Stimulated activated naive CD4-positive, alpha-beta T cell treated with Interleukin-2 at 50 U/mL for 16 hours (primary cell): Measurements from ENCODE around the gene PCARE.
"Not testable (repeated sequence)": the region's sequence is repeated elsewhere in the genome, so short reads cannot be mapped to it uniquely, and the experiment has no call there.

Experiments
- DNase-seq: peaks from one replicate; lab custom pipeline; 2025; lab: John Stamatoyannopoulos, UW

The PCARE gene

DNA sequence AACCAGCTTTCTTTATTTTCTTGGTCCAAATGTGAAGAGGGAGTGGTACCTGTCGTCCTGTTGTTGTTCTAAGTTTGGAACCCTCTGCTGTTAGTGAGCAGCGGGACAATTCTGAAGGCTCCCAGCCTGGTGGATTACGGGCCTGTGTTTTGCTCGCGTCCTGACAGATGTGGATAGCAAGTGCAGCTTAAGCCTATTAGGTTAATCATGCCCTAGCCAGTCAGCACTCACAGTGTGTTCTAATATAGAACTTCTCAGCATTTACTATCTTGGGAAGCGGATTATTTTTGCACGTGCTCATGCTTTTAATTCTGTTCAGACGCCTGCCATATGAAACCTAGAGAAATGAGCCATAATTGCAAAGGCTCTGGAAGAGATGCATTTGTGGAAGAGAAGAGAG lies at the start of gene PCARE:
TSS of gene PCARE (minus strand) at position 113 of the 400 bp plus-strand sequence. CDS start 262 bp downstream, outside the sequence.
- no peak for DNase-seq

DNA sequence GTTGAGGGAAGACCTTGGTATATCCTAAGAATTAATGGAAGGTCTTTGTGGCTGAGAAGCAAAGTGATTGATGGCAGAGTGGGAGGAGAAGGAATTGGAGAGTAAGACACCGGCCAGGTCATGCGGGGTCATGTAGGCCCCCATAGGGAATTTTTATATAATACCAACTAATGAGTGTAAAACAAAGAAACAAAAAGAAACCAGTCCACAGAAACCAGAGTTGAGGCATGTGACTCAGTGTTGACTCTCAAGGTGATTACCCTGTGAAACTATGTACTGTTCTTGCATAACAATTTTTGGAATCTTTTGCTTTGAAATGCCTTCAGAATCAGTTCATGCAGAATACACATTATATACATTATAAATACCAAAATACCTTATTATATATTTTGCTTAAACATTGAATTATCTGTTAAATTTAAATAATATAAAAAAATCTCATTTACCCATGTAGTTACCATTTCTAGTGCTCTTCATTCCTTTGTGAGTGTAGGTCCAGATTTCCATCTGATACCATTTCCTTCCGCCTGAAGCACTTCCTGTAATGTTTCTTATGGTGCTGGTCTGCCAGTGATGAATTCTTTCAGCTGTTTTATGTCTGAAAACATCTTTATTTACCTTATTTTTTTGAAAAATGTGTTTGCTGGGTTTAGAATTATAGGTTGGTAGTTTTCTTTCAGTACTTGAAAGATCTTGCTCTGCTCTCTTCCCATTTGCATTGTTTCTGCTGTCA lies 49.5 kb upstream of the PCARE start:
- peak; percentile 10 for DNase-seq

DNA sequence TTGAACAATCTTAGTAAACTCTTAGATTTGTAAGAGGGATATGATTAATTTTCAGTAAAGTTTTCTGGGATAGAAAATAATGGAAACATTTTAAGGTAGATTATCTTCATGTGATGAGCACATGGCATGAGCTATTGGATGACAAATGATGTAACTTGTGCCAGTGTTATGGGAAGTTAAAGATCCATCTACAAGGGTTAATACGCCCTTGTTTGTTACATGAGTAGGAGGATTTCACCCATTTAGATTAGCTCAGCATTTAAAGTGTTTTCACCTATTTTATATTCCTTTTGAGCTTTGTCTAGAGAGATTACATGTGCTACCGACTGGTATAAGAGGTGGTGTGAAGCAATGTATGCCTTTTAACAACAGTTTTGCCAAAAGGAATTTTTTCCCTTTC lies 46.5 kb upstream of the PCARE start:
- no peak for DNase-seq

DNA sequence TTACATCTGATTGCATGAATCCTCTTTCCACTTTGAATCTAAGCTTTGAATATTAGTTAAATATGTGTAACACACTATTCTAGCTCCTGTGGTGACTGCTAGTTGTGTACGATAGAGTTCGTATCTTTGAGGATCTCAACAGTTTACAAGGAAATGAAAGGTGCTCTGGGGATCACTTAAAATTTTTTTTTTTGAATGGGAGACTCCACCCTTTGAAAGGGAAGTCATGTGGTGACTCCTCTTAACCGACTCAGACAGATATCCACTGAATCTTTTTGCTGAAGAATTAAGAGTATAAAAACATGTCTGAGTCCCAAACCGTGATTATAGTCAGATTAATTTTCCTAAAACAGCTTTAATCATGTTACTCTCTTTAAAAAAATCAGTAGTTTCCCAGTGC lies 44.9 kb upstream of the PCARE start:
- DNase-seq = no peak

DNA sequence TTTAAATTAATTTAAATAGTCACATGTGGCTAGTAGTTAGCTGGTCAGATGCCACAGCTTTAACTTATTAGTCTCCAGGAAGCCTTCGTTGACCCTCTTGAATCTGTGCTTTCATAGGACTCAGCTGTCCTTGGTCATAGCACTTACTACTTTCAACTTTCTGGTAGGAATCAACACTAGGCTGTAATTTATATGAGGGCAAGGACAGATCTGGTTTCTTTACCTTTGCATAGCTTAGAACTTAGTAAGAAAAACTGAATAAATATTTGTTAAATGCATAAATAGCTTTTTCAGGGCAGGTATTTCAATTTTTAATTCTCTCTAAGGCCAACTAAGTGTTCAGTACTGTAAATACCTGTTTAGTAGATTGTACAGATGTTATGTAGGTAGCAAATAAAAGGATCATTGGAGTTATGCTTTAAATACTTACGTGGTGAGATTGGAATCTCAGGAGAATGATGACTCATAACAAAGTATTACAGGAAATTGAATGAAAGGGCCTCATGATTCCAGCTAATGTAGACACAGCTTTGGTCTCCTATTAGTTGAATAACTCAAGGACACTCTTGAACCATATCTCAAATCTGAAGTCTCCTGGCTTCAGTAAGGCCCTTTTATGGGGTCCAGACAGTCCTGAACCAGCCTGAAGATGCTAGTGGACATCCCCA lies 43.4 kb upstream of the PCARE start:
- DNase-seq = no peak

DNA sequence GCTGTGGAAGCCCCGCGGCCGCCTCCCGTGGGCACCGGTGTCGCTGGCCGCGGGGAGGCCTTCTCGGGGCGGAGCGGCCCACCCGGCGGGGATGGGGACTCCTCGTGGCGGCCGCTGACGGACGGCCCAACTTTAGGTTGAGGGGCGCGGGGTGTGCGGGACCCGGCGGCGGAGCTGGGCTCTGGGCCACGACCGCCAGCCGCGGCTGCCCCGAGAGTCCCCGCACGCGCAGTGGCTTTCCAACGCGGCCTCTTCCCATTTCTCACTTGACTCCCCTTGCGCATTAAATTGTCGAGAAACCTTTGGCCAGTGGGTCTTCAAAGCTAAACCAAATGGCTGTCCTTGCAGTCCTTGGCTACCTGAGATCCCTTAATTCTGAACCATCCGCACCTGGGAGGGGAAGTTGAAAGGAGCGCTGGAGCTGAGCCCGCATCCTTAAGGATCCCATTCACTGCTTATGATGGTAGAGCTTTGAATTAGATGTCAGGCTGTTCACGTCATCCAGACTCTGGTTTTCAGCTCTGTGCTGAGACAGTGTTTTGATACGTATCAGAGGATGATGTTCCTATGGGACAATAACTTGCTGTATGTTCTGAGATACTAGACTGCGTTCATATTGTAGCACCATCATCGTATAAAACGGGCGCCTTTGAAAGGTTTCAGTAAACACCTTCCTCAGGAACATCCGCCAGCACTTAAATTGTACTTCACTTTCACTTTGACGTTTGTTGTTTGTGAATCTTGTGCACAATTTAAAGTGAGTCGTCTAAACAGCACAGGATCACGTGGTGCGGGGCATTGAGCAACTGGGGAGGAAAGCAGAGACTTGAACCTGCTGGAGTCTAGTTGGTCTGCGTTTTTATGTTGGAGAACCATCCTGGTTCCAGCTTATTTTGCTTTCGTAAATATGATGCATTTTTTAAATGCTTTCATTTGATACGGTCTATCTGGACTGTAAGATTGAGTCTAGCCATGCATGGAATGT lies 41.8 kb upstream of the PCARE start:
- DNase-seq = peak; percentile 66

DNA sequence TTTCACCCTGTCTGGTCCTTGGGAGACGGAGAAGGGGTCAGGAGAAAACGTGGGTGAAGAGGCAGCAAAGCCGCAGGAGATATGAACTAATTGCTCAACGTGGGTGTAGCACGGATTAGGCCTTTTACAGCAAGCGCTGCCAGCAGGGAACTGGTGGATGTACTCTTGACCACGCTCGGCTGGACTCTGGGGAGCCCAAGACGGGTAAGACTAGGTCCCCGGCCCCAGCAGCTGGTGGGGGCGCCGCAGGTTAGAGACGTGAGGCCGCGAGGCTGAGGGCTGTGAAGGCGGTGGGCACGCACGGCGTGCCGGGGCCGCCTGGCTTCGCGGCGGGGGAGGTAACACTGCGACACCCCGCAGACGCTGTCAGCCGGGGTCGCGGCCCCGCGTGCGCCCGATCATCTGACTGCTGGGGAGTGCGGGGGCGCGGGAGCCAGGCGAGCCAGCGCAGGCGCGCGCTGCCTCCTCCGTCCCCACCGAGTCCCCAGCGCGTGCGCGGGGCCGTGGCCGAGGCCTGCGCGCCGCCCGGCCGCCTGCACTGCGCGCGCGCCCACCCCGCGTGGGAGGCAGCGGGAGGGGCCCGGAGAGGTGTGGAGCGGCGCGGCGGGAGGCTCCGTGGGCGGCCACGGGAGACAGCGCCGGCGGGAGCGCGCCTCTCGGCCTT lies 40.8 kb upstream of the PCARE start, which contains the start of gene CLIP4:
TSS of gene CLIP4 (plus strand) at position 470 of the 664 bp plus-strand sequence. CDS start 5,974 bp downstream, outside the sequence.
- DNase-seq = peak; percentile 71

DNA sequence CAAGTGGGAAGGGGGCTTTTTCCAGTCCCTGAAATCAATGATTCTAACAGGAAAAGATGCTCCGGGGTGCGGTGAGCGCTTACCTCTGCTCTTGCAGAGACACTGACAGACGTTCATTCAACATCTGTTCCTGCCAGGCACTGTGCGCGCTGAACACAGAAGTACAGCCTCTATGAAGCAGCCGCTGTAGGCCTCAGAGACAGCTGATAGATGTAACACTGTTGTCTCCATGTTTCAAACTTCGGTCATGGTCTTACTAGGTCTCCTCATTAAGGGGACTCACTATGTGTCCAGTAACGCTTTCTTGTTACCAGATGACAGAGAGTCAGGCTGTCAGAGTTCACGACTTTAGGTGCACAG lies 40.2 kb upstream of the PCARE start:
- no peak for DNase-seq

DNA sequence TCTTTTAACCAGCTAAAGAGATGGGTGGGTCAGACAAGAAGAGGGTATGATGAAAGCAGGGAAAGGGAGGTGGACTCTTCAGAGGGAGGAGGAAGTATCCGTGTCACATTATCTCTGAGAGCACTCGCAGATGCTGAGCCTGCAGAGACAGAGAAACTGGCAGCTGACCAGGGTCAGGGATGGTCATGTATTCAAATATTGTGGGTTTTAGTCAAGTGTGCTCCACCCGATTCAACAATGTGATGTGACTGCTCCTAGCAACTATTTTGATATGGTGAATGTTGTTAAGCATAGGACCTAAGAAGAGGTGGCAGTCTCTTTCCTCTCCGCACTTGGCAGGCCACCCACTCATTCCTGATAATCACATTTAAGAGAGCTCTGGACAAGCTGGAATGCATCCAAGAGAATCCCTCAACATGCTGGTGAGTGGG lies 39.6 kb upstream of the PCARE start:
- DNase-seq = no peak

DNA sequence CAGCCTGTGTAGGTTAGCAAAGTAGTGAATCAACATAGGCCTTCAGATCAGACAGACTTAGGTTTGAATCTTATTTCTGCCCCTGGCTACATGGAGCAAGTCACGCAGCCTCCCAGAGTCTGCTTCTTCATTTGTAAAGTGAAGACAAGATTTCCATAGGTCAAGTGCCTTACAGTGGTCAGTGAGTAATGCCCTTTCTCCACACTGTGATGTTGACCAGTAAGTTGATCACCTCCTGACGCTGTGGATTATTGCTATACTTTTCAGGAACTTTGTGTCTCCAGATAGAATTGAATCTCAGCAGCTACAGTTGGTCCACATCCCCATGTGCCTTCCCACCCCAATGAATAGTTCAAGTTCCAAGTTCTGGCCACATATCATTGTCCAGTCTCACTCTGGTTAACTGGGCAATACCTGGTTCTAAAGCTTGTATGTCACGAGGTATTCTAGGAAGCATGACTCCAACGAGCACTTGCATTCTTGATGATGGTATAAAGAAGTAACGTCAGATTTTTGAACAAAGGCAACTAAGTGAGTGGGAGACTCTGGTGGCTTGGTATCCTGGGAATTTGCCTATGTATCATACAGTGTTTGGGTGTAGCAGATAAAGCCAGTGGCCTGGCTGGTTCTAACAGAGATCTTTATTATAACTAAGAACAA lies 38.8 kb upstream of the PCARE start:
- no peak for DNase-seq

DNA sequence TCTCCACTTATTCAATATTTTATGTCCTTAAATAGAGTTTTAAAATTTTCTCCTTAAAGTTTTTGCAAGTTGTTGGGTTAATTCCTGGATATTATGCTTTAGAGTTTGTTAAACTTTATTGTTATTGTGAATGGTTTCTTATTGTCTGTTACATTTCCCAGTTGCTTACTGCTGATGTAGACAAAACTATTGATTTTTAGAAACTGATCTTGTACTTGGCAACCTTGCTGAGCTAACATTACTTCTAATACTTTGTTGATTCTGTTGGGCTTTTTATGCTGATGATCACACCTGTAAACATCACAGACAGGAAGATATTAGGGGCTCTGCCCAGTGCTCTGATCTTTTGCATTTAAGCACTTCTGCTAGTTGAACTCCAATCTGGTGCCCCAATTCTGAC lies 38.1 kb upstream of the PCARE start:
- DNase-seq = no peak

DNA sequence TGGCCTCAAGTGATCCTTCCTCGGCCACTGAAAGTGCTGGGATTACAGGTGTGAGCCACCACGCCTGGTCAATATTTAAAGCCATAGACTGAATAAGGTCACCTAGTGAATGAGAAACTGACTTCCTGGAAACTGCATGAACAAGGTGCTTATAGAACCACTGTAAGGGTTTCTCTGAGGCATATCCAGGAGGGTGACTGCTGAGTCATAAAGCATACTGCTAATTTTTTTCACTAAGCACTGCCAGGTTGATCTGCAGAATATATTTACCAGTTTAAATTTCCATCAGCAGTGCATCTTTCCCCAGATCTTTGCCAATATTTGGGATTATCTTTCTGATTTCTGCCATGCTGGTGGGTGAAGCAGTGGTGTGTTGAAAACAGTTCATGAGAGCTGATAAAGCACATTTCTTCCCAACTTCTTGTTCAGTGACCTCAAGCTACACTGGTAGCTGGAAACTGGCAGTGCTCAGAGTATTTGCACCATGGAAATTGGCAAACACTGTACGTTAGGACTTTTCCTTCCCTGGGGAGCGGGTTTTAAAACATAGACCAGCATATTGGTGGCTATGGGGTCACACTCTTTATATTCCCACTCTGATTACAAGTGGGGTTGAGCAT lies 36.7 kb upstream of the PCARE start:
- DNase-seq = no peak

DNA sequence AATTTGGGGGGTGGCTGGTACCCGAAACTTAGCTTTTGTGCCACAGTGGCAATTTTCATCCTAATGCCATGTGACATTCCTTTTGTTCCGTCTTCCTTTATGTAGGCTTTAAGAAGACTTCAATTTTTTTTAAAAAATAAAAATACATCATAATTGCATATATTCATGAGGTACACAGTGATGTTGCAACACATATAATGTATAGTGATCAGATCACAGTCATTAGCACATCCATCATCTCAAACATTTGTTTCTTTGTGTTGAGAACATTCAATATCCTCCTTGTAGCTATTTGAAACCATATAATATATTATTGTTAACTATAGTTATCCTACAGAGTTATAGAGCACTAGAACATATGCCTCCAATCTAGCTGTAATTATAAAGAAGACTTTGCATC lies 34.9 kb upstream of the PCARE start:
- DNase-seq = no peak

DNA sequence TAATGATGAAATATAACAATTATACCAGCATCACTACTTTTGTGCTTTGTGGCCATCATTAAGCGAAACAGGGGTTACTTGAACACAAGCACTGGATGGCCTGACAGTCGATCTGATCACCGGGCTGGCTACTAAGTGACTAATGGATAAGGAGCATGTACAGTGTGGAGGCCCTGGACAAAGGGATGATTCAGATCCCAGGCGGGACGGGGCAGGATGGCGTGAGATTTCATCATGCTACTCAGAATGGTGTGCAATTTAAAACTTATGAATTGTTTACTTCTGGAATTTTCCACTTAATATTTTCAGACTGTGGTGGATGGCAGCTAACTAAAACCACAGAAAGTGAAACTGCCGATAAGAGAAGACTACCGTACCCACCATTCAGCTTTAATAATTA lies 33.9 kb upstream of the PCARE start:
- no peak for DNase-seq

DNA sequence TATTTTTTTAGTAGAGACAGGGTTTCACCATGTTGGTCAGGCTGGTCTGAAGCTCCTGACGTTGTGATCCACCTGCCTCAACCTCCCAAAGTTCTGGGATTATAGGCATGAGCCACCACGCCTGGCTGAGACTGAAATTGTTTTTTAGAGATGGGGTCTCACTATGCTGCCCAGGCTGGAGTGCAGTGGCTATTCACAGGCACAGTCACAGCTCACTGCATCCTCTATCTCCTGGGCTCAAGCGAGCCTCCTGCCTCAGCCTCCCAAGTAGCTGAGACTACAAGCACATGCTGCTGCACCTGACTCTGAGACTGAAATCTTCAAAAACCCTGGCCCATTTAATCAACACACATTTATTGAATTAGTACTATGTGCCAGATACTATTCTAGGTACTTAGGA lies 33.2 kb upstream of the PCARE start:
- DNase-seq = not testable (repeated sequence)

DNA sequence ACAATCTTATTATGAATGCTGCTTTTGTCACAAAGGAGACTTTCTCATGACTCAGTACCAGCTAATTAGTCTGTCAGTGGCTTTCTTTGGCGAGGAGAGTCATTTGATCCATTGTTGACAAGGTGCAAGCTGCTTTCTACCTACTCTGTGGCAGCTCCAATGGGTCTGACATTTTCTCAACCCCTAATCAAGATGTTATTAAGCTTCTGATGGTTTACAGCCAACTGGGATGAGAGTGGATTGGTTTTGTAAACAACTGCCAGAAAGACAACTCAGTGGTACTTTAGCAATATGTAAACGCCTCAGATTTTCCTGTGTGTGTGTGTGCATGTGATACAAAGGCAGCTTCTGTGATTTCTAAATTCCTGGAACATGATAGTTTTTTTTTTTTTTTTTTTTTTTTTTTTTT lies 32.7 kb upstream of the PCARE start:
- DNase-seq = no peak

DNA sequence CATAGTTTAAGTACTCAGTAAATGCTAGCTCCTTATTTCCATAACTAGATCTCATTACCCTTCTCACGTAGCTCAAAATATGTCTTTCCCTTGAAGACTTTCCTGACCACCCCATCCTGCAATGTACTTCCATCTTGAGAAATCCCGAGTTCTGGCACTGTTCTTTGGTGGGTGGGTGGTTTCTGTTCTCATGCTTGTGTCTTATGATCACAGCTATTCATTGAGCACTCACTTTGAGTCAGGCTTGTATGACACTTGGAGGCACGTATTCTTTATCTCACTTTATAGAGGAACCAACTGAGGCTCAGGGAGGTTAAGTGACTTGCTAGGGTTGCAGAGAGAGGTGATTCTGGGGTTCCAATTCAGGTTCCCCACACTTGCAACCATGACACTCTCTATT lies 31.9 kb upstream of the PCARE start:
- DNase-seq = no peak

DNA sequence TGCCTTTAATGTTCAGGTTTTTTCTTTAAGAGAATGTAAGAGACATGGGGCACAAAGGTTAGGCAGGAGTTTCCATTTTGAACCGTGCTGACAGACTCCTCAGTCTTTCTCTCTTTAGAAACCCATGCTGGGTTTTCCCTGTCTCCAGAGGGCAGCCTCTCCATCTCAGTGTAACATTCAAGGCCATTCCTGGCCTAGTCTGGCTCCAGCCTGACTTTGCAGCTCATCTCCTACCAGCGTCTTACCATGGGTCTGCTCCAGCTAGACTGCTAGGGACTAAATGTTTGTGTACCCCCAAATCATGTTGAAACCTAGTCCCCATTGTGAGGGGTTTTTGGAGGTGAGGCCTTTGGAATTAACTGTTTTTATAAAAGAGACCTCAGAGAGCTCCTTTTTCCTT lies 31.1 kb upstream of the PCARE start:
- no peak for DNase-seq

DNA sequence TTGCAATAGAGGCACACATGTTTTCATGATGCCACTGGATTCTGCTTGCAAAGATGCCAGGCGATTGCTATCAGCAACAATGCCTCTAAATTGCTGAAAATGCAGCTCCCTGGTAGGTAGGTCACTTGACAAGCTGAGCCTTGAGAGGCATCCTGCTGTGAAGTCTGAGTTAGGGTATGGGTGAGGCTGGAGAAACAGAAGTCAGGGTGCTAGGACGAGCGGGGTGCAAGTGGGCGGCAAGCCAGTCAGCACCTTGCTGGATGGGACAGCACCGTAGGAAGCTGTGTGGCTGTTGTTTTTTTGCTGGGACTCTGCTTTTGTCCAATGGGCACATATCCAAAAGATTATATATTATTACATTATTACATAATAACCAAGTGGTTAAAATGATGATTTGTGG lies 30.4 kb upstream of the PCARE start:
- no peak for DNase-seq

DNA sequence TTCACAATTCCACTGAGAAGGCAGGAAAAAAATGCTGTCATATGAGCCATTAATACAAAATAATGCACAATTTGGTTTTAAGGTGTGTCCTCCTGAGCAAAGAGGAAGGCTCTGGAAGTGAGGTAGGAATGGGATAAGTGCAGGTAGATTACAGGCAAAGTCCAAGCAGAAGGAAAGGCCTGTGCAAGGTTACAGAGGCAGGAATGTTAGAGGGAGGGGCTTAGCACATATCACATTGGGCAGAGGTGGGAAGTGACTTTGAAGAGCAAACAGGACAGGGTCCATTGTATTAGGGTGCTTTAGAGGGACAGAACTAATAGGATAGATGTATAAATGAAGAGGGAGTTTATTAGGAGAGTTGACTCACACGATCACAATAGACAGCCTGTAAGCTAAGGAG lies 26.2 kb upstream of the PCARE start:
- no peak for DNase-seq

DNA sequence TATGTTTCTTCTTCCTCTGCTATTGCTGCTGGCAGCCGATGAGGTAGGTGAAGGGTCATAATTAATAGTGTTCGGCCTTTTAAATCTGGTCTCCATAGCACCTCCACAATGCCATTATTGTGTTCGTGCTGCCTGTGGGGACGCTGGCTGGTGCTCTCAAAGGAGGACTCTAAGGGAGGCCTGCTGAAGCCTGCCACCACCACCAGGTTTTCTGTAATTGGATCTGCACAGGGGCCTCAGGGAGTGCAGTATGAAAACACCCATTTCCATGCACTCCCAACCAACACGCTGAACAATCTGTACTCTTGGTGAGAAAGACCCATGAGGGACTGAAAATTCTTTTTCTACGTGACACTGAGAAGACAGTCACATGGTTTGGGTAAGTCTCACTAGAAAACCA lies 23.2 kb upstream of the PCARE start:
- DNase-seq = no peak
